Measurements from ENCODE around the gene CHST13.

The CHST13 gene

DNA sequence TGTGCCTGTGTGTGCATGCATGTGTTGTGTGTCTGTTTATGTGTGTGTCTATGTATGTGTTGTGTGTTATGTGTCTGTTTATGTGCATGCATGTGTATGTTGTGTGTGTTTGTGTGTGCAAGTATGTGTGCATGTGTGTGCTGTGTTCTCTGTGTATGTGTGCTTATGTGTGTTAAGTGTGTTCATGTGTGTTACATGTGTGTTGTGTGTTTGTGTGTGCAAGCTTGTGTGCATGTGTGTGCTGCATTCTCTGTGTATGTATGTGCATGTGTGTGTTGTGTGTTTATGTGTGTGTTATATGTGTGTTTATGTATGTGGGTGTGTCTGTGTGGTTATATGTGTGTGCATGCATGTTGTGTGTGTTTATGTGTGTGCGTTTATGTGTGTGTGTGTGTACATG lies 21.3 kb upstream of the CHST13 start:
- Mint-ChIP-seq H3K4me3 (no peak overlapping the region), H3K36me3 (ENCODE audit: low read depth) (no peaks in the 10 kb centered on the region), H3K27ac (no peak overlapping the region), H3K27me3 (ENCODE audit: low read depth) (peaks cover 8% of the 10 kb centered on the region), H3K9me3 (no peaks in the 10 kb centered on the region), H3K4me1 (no peaks in the 10 kb centered on the region)
- TF ChIP-seq, protein P1, sequence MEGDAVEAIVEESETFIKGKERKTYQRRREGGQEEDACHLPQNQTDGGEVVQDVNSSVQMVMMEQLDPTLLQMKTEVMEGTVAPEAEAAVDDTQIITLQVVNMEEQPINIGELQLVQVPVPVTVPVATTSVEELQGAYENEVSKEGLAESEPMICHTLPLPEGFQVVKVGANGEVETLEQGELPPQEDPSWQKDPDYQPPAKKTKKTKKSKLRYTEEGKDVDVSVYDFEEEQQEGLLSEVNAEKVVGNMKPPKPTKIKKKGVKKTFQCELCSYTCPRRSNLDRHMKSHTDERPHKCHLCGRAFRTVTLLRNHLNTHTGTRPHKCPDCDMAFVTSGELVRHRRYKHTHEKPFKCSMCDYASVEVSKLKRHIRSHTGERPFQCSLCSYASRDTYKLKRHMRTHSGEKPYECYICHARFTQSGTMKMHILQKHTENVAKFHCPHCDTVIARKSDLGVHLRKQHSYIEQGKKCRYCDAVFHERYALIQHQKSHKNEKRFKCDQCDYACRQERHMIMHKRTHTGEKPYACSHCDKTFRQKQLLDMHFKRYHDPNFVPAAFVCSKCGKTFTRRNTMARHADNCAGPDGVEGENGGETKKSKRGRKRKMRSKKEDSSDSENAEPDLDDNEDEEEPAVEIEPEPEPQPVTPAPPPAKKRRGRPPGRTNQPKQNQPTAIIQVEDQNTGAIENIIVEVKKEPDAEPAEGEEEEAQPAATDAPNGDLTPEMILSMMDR (IDR thresholded peaks at IDR 0.05; ENCODE audit: unreplicated experiment in 3 of 3), result no peak

DNA sequence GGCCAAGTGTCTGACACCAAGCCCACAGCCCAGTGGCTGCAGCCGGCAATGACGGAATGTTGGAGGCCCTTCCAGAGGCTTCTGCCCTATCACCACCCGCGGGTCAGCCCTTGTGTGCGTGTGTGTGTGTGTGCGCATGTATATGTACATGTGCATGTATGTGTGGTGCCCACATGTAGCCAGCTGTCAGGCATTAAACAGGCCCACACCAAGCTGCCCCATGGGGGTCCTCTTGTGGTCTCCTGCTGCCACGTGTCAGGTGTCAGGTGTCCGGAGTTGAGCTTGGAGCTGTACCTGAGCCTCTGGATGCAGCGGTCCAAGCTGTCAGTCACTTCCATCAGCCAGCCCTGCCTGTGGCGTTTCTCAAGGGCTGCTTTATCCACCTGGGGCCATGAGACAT lies 20.3 kb upstream of the CHST13 start:
- Mint-ChIP-seq H3K36me3 (ENCODE audit: low read depth) (no peaks in the 10 kb centered on the region), H3K9me3 (no peaks in the 10 kb centered on the region), H3K4me1 (no peaks in the 10 kb centered on the region), H3K27ac (no peak overlapping the region), H3K4me3 (no peak overlapping the region), H3K27me3 (ENCODE audit: low read depth) (peaks cover 8% of the 10 kb centered on the region)
- TF ChIP-seq, protein P1 (IDR thresholded peaks at IDR 0.05; ENCODE audit: unreplicated experiment in 3 of 3), result no peak

DNA sequence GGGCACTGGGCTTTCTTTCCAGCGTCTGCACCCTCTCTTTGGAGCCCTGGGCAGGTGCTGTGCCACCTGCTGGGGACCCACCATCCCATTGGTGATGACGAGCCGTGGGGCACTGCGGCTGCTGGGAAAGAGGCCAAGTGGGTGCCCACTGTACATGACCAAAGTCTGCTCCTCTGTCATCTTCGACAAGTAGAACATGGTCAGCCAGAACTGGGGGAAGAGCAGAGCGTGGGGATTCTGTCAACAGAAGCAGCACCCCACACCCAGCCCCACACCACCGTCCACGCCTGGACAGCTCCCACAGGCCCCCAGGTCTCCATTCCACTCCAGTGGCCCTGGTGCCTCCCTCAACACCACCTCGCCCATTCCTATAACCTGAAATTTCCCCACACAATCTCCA lies 16.1 kb upstream of the CHST13 start:
- no peaks in the 10 kb centered on the region for H3K4me1 Mint-ChIP-seq
- peaks cover 11% of the 10 kb centered on the region for H3K27me3 Mint-ChIP-seq (ENCODE audit: low read depth)
- no peak overlapping the region for H3K27ac Mint-ChIP-seq
- TF ChIP-seq, protein P1 (IDR thresholded peaks at IDR 0.05; ENCODE audit: unreplicated experiment in 3 of 3), result no peak
- H3K4me3 Mint-ChIP-seq, result no peak overlapping the region
- no peaks in the 10 kb centered on the region for H3K36me3 Mint-ChIP-seq (ENCODE audit: low read depth)
- H3K9me3 Mint-ChIP-seq, result no peaks in the 10 kb centered on the region

DNA sequence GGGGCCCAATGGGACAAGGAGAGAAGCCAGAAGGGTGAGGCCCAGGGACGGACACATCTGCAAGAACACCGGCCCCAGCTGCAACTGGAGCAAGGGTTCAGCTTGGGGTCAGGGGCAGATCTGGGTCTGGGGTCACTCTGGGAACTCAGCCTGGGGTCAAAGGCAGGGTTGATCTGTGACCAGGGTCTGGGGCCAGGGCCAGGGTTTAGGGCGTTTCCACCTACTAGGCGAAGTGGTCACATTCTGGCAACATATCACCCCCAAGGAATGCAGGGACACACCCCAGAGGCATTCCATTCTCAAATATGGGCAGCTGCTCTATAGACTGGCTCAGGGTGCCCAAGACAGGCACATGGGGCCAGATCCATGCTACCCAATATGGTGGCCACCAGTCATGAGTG lies 15.4 kb upstream of the CHST13 start:
- no peak overlapping the region for H3K27ac Mint-ChIP-seq
- no peaks in the 10 kb centered on the region for H3K9me3 Mint-ChIP-seq
- H3K27me3 Mint-ChIP-seq (ENCODE audit: low read depth), result peaks cover 17% of the 10 kb centered on the region
- H3K36me3 Mint-ChIP-seq (ENCODE audit: low read depth), result no peaks in the 10 kb centered on the region
- no peak overlapping the region for H3K4me3 Mint-ChIP-seq
- TF ChIP-seq, protein P1 (IDR thresholded peaks at IDR 0.05; ENCODE audit: unreplicated experiment in 3 of 3), result no peak
- no peaks in the 10 kb centered on the region for H3K4me1 Mint-ChIP-seq

DNA sequence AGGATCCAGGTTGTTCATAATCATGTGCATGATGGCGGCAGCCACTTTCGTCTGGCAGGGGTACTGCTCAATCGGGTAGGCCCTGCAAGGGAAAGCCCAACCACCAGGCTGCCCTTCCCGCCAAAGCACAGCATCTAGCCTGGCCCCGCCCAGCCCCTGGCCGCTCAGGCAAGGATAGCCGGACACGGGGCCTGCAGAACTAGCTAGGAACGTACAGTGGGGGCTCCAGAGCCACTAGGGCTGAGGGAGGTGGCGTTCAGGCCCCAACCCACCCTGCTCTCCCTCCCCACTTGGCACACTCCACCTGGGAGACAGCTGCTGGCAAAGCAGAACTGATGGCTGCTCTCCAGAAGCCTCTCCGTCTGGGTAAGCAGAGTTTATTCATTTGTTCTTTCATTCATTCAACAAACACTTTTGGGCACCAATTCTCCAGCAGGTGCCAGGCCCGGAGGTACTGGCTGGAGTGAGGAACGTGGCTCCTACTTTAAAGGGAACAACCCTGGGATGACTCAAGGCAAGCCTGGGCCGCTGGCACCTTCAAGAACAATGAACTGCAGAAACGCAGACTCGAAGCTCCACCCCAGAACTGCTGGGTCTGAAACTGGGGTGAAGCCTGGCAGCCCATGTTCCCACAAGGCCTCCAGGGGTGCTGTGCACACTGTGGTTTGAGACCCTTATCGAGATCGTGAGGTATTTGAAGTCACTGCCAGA lies 14.2 kb upstream of the CHST13 start:
- no peak overlapping the region for H3K27ac Mint-ChIP-seq

More for the DNA sequence above, 14.2 kb upstream of the CHST13 start:
- no peaks in the 10 kb centered on the region for H3K4me1 Mint-ChIP-seq
- peaks cover 17% of the 10 kb centered on the region for H3K27me3 Mint-ChIP-seq (ENCODE audit: low read depth)
- H3K36me3 Mint-ChIP-seq (ENCODE audit: low read depth), result no peaks in the 10 kb centered on the region
- no peaks in the 10 kb centered on the region for H3K9me3 Mint-ChIP-seq
- TF ChIP-seq, protein P1 (IDR thresholded peaks at IDR 0.05; ENCODE audit: unreplicated experiment in 3 of 3), result no peak
- no peak overlapping the region for H3K4me3 Mint-ChIP-seq
